Bronchial epithelial cell (primary cell): ENCODE measurements around the gene IL24. TPM values are rescaled to one million over a fixed set of nuclear protein-coding genes. Genes with fewer than 3 reads are reported as not detected.

Experiments
- DNase-seq: peaks from one replicate; pipeline ENCODE4 v3.0.0-alpha.2; 2010; ENCODE audit warnings: low read depth
- FAIRE-seq: peaks from 2 replicates; lab custom pipeline; 2011; peaks lifted over from hg19 to GRCh38; lab: Jason Lieb, UNC
- H3K27me3 ChIP-seq: 2 replicates; pipeline ENCODE4 v1.5.1; 2011; ENCODE audit warnings: low read length; ENCODE audit not compliant: control insufficient read depth, insufficient read depth
- H3K36me3 ChIP-seq: 2 replicates; pipeline ENCODE4 v1.5.1; 2011; ENCODE audit warnings: low read length; ENCODE audit not compliant: control insufficient read depth, insufficient read depth
- H3K4me3 ChIP-seq: 2 replicates; pipeline ENCODE4 v1.5.1; 2011; ENCODE audit warnings: mild to moderate bottlenecking, low read depth, low read length, control low read depth
- CTCF ChIP-seq: IDR thresholded peaks from 2 replicates; pipeline ENCODE4 v1.5.1; 2011; ENCODE audit warnings: mild to moderate bottlenecking, moderate library complexity, low read length, control low read depth, inconsistent platforms; ENCODE audit not compliant: insufficient read depth, severe bottlenecking
- total RNA-seq: library from RNA; depleted of rRNA; stranded (reverse); fragments of >200 nt; gene quantifications from 2 replicates; pipeline ENCODE4 v1.2.1, GENCODE V29; 2014

IL24 gene
- total RNA-seq, 1 donor from 2014 or later = 0.26 TPM

GRCh38 chr1:206868264-206868663, 29.0 kb upstream of the IL24 start:
- Histone ChIP-seq H3K36me3 (no peaks in the 10 kb centered on the region), H3K27me3 (no peaks in the 10 kb centered on the region), H3K4me3 (no peak overlapping the region)
- DNase-seq (no peak), FAIRE-seq (no peak)
- TF ChIP-seq CTCF = no peak

- no peak for TF ChIP-seq CTCF
- no peak overlapping the region for H3K4me3 ChIP-seq
- DNase-seq (no peak), FAIRE-seq (no peak)
- H3K27me3 ChIP-seq = no peaks in the 10 kb centered on the region
- H3K36me3 ChIP-seq = no peaks in the 10 kb centered on the region
These were observed 25.1 kb upstream of the IL24 start for GRCh38 chr1:206872139-206872538.

- H3K27me3 ChIP-seq = no peaks in the 10 kb centered on the region
- H3K36me3 ChIP-seq = no peaks in the 10 kb centered on the region
- no peak for TF ChIP-seq CTCF
- no peak overlapping the region for H3K4me3 ChIP-seq
- peak; percentile 89 for DNase-seq
- peak; percentile 55 for FAIRE-seq
These were observed 23.5 kb upstream of the IL24 start for GRCh38 chr1:206873603-206874188.

GRCh38 chr1:206875752-206876377, 21.4 kb upstream of the IL24 start:
- Histone ChIP-seq H3K27me3 (no peaks in the 10 kb centered on the region), H3K4me3 (no peak overlapping the region), H3K36me3 (no peaks in the 10 kb centered on the region)
- FAIRE-seq (no peak), DNase-seq (no peak)
- no peak for TF ChIP-seq CTCF

GRCh38 chr1:206878456-206878855, 18.8 kb upstream of the IL24 start:
- FAIRE-seq (no peak), DNase-seq (no peak)
- Histone ChIP-seq H3K4me3 (no peak overlapping the region), H3K27me3 (no peaks in the 10 kb centered on the region), H3K36me3 (no peaks in the 10 kb centered on the region)
- no peak for TF ChIP-seq CTCF
